GM23338 (cell line): ENCODE measurements around the gene DHRS3. TPM values are rescaled to one million over a fixed set of nuclear protein-coding genes. Genes with fewer than 3 reads are reported as not detected.

Source experiments
- ATAC-seq: fragments of 200-7000 bp; cut with Tn5 transposase; 3 replicates; pipeline ENCODE4 v1.9.1; 2020
- DNase-seq: peaks from one replicate; pipeline ENCODE4 v3.0.0-alpha.2; 2015; ENCODE audit warnings: low spot score
- H2AFZ ChIP-seq: fragments of 200-600 bp; sonication (generic); 2 replicates; pipeline ENCODE4 v1.8.0; 2016; ENCODE audit warnings: antibody characterized with exemption, mild to moderate bottlenecking, moderate library complexity
- H3F3A ChIP-seq: fragments of 200-600 bp; sonication (generic); replicated peaks from 2 replicates; pipeline ENCODE4 v1.8.0; 2017; ENCODE audit warnings: antibody characterized with exemption, mixed run types, low read depth
- H3K27ac ChIP-seq: fragments of 200-600 bp; sonication (generic); 2 replicates; pipeline ENCODE4 v1.6.1; 2016; ENCODE audit warnings: low read depth
- H3K27me3 ChIP-seq: fragments of 200-600 bp; sonication (generic); 2 replicates; pipeline ENCODE4 v1.8.0; 2016; ENCODE audit warnings: mild to moderate bottlenecking, mixed run types, moderate library complexity; ENCODE audit not compliant: insufficient read depth
- H3K36me3 ChIP-seq: fragments of 200-600 bp; sonication (generic); 2 replicates; pipeline ENCODE4 v1.8.0; 2016; ENCODE audit warnings: mild to moderate bottlenecking; ENCODE audit not compliant: insufficient read depth
- H3K4me1 ChIP-seq: fragments of 200-600 bp; sonication (generic); 2 replicates; pipeline ENCODE4 v1.8.0; 2016; ENCODE audit warnings: mild to moderate bottlenecking, moderate library complexity; ENCODE audit not compliant: insufficient read depth
- H3K4me2 ChIP-seq: fragments of 200-600 bp; sonication (generic); 2 replicates; pipeline ENCODE4 v1.7.1; 2017; ENCODE audit warnings: mixed run types
- H3K4me3 ChIP-seq: fragments of 200-600 bp; sonication (generic); 2 replicates; pipeline ENCODE4 v1.6.1; 2016; ENCODE audit warnings: mixed run types
- H3K79me2 ChIP-seq: fragments of 200-600 bp; sonication (generic); replicated peaks from 2 replicates; pipeline ENCODE4 v1.8.0; 2017; ENCODE audit warnings: mild to moderate bottlenecking; ENCODE audit not compliant: insufficient read depth
- H3K9me2 ChIP-seq: fragments of 200-600 bp; sonication (generic); 2 replicates; pipeline ENCODE4 v1.8.0; 2017; ENCODE audit not compliant: insufficient read depth
- H4K20me1 ChIP-seq: fragments of 200-600 bp; sonication (generic); replicated peaks from 2 replicates; pipeline ENCODE4 v1.8.0; 2017; ENCODE audit warnings: mild to moderate bottlenecking; ENCODE audit not compliant: insufficient read depth
- H3K27ac Mint-ChIP-seq: 2 replicates; pipeline ENCODE4 v1.8.0; 2020; ENCODE audit warnings: inconsistent platforms, mild to moderate bottlenecking, moderate library complexity, mixed read lengths
- H3K27me3 Mint-ChIP-seq: 3 replicates; pipeline ENCODE4 v1.8.0; 2022; ENCODE audit warnings: low read depth, mild to moderate bottlenecking, moderate library complexity, mixed read lengths, inconsistent platforms; ENCODE audit not compliant: insufficient read depth, poor library complexity
- H3K36me3 Mint-ChIP-seq: 3 replicates; pipeline ENCODE4 v1.8.0; 2021; ENCODE audit warnings: low read depth, mild to moderate bottlenecking, inconsistent platforms, moderate library complexity, mixed read lengths
- H3K4me1 Mint-ChIP-seq: 3 replicates; pipeline ENCODE4 v1.8.0; 2020; ENCODE audit warnings: mild to moderate bottlenecking, inconsistent platforms, mixed read lengths
- H3K4me3 Mint-ChIP-seq: 3 replicates; pipeline ENCODE4 v1.8.0; 2021; ENCODE audit warnings: moderate library complexity, mild to moderate bottlenecking, inconsistent platforms, mixed read lengths
- H3K9me3 Mint-ChIP-seq: 3 replicates; pipeline ENCODE4 v1.8.0; 2020; ENCODE audit warnings: moderate library complexity, mild to moderate bottlenecking, inconsistent platforms, mixed read lengths
- CREB1 ChIP-seq: fragments of 250-450 bp; sonication (Bioruptor Pico); IDR thresholded peaks from 2 replicates; pipeline ENCODE4 v1.5.0; 2020; ENCODE audit warnings: low read depth, mild to moderate bottlenecking, moderate library complexity
- EZH2 ChIP-seq: fragments of 200-600 bp; sonication (generic); IDR thresholded peaks from one replicate; pipeline ENCODE4 v1.8.0; 2017; ENCODE audit warnings: antibody characterized with exemption, mild to moderate bottlenecking, low read depth; ENCODE audit not compliant: unreplicated experiment
- POLR2AphosphoS5 ChIP-seq: IDR thresholded peaks from 2 replicates; pipeline ENCODE4 v1.6.1; 2016; ENCODE audit warnings: antibody characterized with exemption, low read depth
- STAT1 ChIP-seq: IDR thresholded peaks from one replicate; pipeline ENCODE4 v1.6.1; 2016; ENCODE audit warnings: antibody characterized with exemption; ENCODE audit not compliant: unreplicated experiment
- polyA plus RNA-seq: library from polyadenylated mRNA; unstranded; fragments of >200 nt; fragmentation: Nextera tagmentation; extraction: Ambion mirVana; gene quantifications from 2 replicates; pipeline ENCODE4 v1.2.1, GENCODE V29; 2016
- total RNA-seq: library from RNA; depleted of rRNA; stranded (reverse); fragments of >200 nt; shearing (Covaris generic); gene quantifications from 2 replicates; pipeline ENCODE4 v1.2.3, GENCODE V29; 2014
- TF ChIP-seq, protein P1 (sequence below): fragments of 250-450 bp; sonication (Bioruptor Pico); IDR thresholded peaks from 2 replicates; pipeline ENCODE4 v1.5.0; 2020; ENCODE audit warnings: mild to moderate bottlenecking, moderate library complexity
- TF ChIP-seq, protein P2 (sequence below), 2 experiments: fragments of 200-600 bp in 1 of 2; sonication (generic) in 1 of 2; conservative IDR thresholded peaks; 2 replicates each; pipeline versions ENCODE4 v1.5.1 to v1.6.1; 2016 to 2017; ENCODE audit warnings: antibody characterized with exemption in 2 of 2, low read depth in 2 of 2, mild to moderate bottlenecking in 2 of 2, moderate library complexity in 1 of 2

Gene DHRS3
- total and polyA plus RNA-seq, 2 experiments from 2014 or later, result 21.0 to 26.0 TPM

DNA sequence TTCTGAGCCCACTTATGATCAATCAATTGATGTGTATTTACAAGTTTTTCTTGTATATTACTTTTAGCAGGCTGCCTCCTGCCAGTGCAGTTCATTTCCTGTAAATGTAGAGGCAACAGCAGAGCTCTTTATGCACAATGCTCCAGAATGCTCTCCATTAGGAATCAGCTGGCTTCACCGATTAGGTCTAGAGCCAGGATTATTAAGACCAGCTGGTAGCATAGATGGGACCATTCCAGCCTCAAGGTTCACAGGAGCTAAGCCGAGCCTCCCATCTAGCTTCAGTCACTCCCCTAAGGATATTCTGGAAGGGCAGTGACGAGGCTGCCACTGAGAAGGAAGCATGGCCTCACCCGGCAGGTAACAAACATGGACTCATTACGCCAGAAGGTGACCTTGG is 36.8 kb downstream of the DHRS3 start:
- ATAC-seq (no peak), DNase-seq (no peak)
- no peaks in the 10 kb centered on the region for H3K36me3 Mint-ChIP-seq
- Histone ChIP-seq H3K4me1 (no peaks in the 10 kb centered on the region), H4K20me1 (no peaks in the 10 kb centered on the region), H3K27me3 (no peaks in the 10 kb centered on the region), H3K79me2 (no peaks in the 10 kb centered on the region), H3K36me3 (0 out of 2 replicates have a peak, but pooled peaks cover 4% of the 10 kb centered on the region), H3K27ac (no peak overlapping the region), H2AFZ (no peak overlapping the region), H3K4me3 (no peak overlapping the region), H3K9me2 (no peaks in the 10 kb centered on the region), H3F3A (no peaks in the 10 kb centered on the region), H3K4me2 (no peak overlapping the region)
- no peak overlapping the region for H3K4me3 Mint-ChIP-seq
- TF ChIP-seq EZH2 (no peak), POLR2AphosphoS5 (no peak), STAT1 (no peak), CREB1 (CRISPR knock-in tag) (no peak)
- TF ChIP-seq, protein P1, sequence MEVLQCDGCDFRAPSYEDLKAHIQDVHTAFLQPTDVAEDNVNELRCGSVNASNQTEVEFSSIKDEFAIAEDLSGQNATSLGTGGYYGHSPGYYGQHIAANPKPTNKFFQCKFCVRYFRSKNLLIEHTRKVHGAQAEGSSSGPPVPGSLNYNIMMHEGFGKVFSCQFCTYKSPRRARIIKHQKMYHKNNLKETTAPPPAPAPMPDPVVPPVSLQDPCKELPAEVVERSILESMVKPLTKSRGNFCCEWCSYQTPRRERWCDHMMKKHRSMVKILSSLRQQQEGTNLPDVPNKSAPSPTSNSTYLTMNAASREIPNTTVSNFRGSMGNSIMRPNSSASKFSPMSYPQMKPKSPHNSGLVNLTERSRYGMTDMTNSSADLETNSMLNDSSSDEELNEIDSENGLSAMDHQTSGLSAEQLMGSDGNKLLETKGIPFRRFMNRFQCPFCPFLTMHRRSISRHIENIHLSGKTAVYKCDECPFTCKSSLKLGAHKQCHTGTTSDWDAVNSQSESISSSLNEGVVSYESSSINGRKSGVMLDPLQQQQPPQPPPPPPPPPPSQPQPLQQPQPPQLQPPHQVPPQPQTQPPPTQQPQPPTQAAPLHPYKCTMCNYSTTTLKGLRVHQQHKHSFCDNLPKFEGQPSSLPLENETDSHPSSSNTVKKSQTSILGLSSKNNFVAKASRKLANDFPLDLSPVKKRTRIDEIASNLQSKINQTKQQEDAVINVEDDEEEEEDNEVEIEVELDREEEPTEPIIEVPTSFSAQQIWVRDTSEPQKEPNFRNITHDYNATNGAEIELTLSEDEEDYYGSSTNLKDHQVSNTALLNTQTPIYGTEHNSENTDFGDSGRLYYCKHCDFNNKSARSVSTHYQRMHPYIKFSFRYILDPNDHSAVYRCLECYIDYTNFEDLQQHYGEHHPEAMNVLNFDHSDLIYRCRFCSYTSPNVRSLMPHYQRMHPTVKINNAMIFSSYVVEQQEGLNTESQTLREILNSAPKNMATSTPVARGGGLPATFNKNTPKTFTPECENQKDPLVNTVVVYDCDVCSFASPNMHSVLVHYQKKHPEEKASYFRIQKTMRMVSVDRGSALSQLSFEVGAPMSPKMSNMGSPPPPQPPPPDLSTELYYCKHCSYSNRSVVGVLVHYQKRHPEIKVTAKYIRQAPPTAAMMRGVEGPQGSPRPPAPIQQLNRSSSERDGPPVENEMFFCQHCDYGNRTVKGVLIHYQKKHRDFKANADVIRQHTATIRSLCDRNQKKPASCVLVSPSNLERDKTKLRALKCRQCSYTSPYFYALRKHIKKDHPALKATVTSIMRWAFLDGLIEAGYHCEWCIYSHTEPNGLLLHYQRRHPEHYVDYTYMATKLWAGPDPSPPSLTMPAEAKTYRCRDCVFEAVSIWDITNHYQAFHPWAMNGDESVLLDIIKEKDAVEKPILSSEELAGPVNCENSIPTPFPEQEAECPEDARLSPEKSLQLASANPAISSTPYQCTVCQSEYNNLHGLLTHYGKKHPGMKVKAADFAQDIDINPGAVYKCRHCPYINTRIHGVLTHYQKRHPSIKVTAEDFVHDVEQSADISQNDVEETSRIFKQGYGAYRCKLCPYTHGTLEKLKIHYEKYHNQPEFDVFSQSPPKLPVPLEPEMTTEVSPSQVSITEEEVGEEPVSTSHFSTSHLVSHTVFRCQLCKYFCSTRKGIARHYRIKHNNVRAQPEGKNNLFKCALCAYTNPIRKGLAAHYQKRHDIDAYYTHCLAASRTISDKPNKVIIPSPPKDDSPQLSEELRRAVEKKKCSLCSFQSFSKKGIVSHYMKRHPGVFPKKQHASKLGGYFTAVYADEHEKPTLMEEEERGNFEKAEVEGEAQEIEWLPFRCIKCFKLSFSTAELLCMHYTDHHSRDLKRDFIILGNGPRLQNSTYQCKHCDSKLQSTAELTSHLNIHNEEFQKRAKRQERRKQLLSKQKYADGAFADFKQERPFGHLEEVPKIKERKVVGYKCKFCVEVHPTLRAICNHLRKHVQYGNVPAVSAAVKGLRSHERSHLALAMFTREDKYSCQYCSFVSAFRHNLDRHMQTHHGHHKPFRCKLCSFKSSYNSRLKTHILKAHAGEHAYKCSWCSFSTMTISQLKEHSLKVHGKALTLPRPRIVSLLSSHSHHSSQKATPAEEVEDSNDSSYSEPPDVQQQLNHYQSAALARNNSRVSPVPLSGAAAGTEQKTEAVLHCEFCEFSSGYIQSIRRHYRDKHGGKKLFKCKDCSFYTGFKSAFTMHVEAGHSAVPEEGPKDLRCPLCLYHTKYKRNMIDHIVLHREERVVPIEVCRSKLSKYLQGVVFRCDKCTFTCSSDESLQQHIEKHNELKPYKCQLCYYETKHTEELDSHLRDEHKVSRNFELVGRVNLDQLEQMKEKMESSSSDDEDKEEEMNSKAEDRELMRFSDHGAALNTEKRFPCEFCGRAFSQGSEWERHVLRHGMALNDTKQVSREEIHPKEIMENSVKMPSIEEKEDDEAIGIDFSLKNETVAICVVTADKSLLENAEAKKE (CRISPR knock-in tag), result no peak
- TF ChIP-seq, protein P2, sequence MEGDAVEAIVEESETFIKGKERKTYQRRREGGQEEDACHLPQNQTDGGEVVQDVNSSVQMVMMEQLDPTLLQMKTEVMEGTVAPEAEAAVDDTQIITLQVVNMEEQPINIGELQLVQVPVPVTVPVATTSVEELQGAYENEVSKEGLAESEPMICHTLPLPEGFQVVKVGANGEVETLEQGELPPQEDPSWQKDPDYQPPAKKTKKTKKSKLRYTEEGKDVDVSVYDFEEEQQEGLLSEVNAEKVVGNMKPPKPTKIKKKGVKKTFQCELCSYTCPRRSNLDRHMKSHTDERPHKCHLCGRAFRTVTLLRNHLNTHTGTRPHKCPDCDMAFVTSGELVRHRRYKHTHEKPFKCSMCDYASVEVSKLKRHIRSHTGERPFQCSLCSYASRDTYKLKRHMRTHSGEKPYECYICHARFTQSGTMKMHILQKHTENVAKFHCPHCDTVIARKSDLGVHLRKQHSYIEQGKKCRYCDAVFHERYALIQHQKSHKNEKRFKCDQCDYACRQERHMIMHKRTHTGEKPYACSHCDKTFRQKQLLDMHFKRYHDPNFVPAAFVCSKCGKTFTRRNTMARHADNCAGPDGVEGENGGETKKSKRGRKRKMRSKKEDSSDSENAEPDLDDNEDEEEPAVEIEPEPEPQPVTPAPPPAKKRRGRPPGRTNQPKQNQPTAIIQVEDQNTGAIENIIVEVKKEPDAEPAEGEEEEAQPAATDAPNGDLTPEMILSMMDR (conservative IDR thresholded peaks at IDR 0.05; ENCODE audit: low read depth in 2 of 2), result no peak
- no peak overlapping the region for H3K27ac Mint-ChIP-seq
- peaks cover 6% of the 10 kb centered on the region for H3K27me3 Mint-ChIP-seq
- H3K4me1 Mint-ChIP-seq, result peaks cover 2% of the 10 kb centered on the region; the same call in 2 of the 3 replicates
- no peaks in the 10 kb centered on the region for H3K9me3 Mint-ChIP-seq
